ENCODE results near the gene IKBKE.

- no peak for TF ChIP-seq POLR2A (IDR thresholded peaks at IDR 0.05)
- TF ChIP-seq CTCF (IDR thresholded peaks at IDR 0.05), result no peak
Observed at GRCh38 chr1:206472024-206472423, 1.7 kb downstream of the IKBKE start.

Measured in heart left ventricle (tissue), 13 donors.